RKO (cell line): ENCODE results near the gene TAC4.
A peak's percentile ranks its signal among the peaks of the same experiment; 100 is the strongest.

Experiments
- DNase-seq: peaks from one replicate; pipeline ENCODE4 v3.0.0-alpha.2; 2016; ENCODE audit warnings: low spot score

Gene TAC4

GRCh38 chr17:49872754-49873377 lies 25.0 kb upstream of the TAC4 start:
- no peak for DNase-seq

- no peak for DNase-seq
Observed at GRCh38 chr17:49871211-49871610, 23.3 kb upstream of the TAC4 start.

- no peak for DNase-seq
Observed at GRCh38 chr17:49870298-49870697, 22.4 kb upstream of the TAC4 start.

- DNase-seq, result no peak
Observed at GRCh38 chr17:49869038-49869374, 21.1 kb upstream of the TAC4 start.

GRCh38 chr17:49866882-49867413 lies 19.1 kb upstream of the TAC4 start:
- no peak for DNase-seq

- DNase-seq, result no peak
Observed at GRCh38 chr17:49866019-49866380, 18.1 kb upstream of the TAC4 start.

GRCh38 chr17:49862781-49863331 lies 15.0 kb upstream of the TAC4 start:
- no peak for DNase-seq

GRCh38 chr17:49861150-49861884 lies 13.4 kb upstream of the TAC4 start:
- DNase-seq, result peak; percentile 67

GRCh38 chr17:49859991-49860953 lies 12.4 kb upstream of the TAC4 start:
- DNase-seq, result no peak

- DNase-seq, result no peak
Observed at GRCh38 chr17:49858796-49859195, 10.9 kb upstream of the TAC4 start.

GRCh38 chr17:49854126-49854525 lies 6.3 kb upstream of the TAC4 start:
- DNase-seq, result no peak

GRCh38 chr17:49853470-49854015 lies 5.7 kb upstream of the TAC4 start:
- DNase-seq, result no peak

- no peak for DNase-seq
Observed at GRCh38 chr17:49851387-49852291, 3.8 kb upstream of the TAC4 start.

- no peak for DNase-seq
Observed at GRCh38 chr17:49850772-49851386, 3.0 kb upstream of the TAC4 start.

- no peak for DNase-seq
Observed at GRCh38 chr17:49850218-49850610, 2.3 kb upstream of the TAC4 start.

GRCh38 chr17:49848739-49849138 lies 870 bp upstream of the TAC4 start:
- DNase-seq, result no peak

- DNase-seq, result no peak
Observed at GRCh38 chr17:49846938-49847712, 744 bp downstream of the TAC4 start.

- no peak for DNase-seq
Observed at GRCh38 chr17:49845321-49845720, 2.5 kb downstream of the TAC4 start.

- no peak for DNase-seq
Observed at GRCh38 chr17:49843774-49844350, 4.0 kb downstream of the TAC4 start.
